HG02852 (cell line): ENCODE data around the gene EFNB3.

ENCODE experiments used
- ATAC-seq: cut with Tn5 transposase; IDR thresholded peaks from one replicate; pipeline ENCODE4 v1.9.1; 2021; ENCODE audit warnings: mild to moderate bottlenecking, moderate library complexity; ENCODE audit not compliant: unreplicated experiment

Gene EFNB3, protein sequence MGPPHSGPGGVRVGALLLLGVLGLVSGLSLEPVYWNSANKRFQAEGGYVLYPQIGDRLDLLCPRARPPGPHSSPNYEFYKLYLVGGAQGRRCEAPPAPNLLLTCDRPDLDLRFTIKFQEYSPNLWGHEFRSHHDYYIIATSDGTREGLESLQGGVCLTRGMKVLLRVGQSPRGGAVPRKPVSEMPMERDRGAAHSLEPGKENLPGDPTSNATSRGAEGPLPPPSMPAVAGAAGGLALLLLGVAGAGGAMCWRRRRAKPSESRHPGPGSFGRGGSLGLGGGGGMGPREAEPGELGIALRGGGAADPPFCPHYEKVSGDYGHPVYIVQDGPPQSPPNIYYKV

DNA sequence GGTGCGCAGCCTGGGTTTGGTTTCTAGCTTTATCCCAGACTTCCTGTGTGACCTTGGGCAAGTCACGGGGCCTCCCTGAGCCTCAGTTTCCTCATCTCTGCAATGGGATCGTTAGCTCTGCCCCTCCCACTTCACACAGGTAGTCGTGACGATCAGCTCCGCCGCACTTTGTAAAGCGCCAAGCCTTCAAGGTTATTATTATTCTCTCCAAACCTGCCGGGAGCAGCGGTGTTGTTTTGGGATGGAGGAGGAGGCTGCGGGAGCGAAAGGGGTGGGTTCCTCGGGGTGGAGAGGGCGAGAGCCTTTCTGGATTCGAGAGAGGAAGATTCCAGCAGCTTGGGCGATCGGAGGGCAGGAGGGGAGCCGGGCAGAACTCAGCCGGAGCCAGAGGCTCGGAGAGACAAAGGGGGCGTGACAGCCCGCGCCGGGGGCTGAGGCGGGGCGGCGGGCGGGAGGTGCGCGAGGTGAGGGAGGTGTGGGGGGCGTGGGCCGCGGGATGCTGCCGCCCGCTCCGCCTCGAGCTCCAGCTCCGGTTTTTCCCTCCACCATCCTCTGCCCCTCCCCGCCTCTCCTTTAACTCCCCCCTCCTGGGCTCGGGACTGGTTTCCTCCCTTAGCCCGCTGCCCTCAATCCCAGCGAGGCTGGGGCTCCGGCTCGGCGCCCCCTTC, at the start of gene EFNB3:
EFNB3 (plus strand) TSS at position 602 of the 668 bp plus-strand sequence. CDS start 397 bp downstream, outside the sequence.
- no peak for ATAC-seq

DNA sequence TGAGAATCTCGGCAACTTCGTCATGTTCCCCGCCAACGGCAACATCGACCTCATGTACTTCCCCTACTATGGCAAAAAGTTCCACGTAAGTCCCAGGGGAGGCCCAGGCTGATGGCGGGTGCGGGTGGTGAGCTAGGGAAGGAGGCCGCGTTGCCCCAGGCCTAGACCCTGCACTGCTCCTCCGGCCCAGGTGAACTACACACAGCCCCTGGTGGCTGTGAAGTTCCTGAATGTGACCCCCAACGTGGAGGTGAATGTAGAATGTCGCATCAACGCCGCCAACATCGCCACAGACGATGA, 49.5 kb upstream of the EFNB3 start:
- no peak for ATAC-seq

DNA sequence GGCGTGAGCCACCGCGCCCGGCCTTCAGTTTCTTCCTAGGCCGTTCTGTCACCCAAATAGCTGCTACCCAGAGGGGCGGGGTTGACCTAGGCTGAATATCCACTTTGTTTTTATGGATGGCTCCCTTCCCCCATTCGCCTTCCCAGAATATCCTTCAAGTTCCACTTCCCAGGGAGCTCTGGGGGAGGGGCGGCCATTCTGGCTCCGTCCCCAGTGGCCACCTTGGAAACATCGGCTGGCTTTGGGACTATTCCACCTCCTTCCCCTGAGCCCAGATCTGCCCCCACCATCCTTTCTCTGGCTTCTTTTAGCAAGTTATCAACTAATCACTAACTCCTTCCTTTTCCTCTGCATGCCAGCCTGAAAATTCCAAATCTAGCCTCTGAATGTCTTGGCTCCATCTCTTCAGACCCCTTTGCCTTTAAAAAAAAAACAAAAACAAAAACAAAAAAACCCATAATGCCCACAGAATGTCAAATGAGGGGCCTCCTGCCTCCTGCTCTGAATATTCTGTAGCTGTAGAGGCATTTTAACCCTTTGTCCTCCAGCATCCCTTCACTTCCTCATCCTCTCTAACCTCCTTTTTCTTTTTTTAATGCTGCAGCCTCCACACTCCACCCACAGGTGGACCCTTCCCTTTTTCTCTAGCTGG, 47.9 kb upstream of the EFNB3 start:
- no peak for ATAC-seq

DNA sequence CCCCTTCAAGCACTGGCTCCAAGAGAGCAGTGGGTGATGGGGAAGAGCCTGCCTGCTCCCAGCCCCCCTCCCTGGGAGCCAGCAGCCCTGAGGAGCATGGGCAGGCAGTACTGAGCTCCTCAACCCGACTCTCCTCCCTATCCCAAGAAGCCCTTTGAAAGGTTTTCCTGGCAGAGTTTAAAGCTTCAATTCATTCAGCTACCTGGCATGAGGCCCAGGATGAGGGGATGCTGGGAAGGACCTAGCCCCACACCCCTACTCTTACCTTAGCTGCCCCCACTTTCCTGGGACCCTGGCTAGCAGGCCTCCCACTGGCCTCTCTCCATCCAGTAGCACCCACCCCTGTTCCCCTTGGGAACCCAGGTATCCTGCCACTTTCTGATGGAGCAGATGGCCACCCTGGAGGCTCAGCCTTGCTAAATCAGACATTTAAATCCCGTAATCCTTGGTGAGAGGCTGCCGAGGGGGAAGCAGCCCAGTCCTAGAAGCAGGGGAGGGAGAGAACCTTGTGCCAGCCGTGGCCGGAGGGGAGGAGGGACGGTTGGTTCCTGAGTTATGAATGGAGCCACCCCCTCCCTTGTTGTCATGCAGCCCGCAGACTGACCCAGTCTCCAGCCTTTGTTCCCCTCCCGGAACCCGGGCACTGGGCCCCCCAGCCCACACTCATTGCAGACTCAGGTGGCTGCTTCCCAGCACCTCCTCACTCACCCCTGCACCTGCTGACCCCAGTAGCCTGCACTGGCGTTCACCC, 37.2 kb upstream of the EFNB3 start:
- ATAC-seq = no peak

DNA sequence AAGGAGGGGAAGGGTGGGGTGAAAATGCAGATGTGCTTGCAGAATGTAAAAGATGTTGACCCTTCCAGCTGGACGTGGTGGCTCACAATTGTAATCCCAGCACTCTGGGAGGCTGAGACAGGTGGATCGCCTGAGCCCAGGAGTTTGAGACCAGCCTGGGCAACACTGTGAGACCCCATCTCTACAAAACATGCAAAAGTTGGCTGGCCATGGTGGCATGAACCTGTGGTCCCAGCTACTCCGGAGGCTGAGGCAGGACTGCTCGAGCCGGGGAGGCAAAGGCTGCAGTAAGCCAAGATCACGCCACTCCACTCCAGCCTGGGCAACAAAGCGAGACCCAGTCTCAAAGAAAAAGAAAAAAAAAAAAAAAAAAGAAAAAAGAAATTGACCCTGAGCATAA, 36.5 kb upstream of the EFNB3 start:
- no peak for ATAC-seq

DNA sequence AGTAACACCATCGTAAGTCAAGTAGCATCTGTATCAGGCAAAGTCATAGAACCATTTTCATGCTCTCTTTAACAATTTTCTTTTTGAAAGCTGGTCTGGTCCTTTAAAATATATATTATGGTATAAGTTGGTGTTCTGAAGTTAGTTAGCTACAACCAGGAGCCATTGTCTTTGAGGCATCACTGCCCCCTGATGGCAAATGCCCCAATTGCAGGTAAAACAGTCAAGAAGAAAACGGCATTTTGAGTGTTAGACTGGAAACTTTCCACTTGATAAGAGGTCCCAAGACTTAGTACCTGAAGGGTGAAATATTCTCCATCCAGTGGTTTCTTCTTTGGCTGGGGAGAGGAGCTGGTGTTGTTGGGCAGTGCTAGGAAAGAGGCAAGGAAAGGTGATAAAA, 31.8 kb upstream of the EFNB3 start:
- ATAC-seq = no peak

DNA sequence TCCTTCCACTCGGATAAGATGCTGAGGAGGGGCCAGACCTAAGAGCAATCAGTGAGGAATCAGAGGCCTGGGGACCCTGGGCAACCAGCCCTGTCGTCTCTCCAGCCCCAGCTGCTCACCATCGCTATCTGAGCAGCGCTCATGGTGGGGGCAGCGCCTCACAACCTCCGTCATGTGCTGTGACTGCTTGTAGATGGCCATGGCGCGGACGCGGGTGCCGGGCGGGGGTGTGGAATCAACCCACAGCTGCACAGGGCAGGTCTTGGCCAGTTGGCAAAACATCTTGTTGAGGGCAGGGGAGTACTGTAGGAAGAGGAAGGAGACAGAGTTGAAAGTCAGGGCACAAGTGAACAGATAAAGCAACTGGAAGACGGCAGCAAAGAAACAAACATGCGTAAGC, 30.1 kb upstream of the EFNB3 start:
- no peak for ATAC-seq

DNA sequence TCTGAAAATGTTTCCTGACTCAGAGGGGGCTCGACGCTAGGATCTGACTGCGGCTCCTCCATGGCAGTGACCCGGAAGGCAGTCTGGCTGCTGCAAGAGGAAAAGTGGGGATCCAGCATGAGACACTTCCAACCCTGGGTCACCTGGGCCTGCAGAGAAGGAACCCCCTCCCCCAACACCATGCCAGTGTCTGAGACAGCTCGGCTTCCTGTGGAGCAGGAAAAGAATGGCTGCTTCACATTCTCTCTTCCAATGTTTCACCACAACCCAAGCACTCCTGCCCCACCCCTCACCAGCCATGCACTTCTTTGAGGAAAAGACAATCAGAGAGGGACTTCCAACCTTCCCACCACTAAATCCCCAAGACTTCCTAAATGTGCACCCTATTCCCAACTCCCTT, 28.5 kb upstream of the EFNB3 start:
- no peak for ATAC-seq

DNA sequence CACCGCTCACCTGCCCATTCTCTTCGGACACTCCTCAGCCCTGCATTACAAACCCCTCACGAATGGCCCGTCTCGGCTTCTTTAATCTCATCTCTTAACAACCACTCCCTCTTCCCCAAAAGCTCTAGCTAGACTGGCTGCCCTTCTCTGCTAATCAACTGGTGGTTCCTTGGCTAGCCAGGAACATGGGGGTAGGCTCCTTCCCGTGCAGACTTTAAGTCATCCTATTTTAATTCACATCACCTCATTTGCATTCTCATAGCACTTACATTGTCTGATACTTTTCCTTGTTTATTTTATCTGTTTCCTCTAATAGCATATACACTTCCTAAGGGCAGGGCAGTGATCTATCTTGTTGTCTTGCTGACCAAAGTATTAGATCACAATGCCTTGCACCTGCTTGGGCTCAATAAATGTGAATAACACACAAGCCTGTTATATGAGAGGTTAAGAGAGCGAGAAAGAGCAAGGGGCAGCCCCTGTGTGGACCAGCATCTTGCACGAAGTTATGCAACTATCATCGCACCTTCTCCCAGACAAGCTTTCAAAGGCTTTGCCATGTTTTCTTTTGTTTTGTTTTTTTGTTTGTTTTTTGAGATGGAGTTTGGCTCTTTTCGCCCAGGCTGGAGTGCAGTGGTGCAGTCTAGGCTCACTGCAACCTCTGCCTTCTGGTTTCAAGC, 27.5 kb upstream of the EFNB3 start:
- no peak for ATAC-seq

DNA sequence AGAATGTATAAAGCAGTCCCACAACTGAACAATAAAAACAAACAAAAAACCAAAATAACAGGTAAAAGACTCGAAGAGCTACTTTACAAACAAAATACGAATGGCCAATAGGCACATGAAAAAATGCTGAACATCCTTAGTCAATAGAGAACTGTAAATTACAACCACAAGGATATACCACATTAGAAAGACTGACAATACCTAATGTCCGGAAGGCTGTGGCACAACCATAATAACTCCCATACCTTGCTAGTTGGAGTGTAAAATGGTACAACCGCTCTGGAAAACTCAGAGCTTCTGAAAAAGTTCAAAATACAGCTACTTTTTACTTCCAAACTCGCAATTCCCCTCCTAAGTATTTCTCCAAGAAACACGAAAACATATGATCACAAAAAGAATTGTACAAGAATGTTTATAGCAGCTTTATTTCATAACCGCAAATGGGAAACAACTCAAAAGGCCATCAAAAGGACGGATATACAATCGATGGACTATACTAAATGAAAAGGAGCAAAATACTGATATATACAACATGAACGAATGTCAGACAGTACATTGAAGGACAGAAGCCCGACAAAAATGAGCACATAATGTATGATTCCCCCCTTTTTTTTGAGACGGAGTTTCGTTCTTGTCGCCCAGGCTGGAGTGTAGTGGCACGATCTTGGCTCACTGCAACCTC, 20.0 kb upstream of the EFNB3 start:
- no peak for ATAC-seq

DNA sequence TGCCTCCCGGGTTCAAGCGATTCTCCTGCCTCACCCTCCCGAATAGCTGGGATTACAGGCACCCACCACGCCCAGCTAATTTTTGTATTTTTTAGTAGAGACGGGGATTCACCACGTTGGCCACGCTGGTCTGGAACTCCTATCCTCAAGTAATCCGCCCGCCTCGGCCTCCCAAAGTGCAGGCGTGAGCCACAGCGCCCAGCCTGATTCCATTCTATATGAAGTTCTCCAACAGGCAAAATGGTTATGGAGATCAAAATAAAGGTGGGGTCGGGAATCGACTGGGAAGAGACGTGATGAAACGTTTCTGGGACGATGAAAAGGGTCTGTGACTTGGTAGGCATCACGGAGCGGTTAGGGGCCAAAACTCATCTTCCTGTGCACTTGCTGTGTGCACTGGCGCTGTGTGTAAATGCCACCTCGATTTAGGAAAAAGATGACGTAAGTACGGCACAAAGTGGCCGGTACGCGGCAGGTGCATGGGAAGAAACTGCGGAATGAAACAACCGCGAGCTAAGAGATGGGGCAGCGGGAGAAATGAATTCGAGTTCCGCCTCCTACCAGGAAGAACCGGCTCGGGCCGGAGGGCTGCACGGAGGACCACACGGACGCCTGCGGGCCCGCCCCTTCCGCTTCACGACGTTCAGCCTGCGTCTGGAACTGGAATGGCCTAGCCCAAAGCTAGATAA, 19.3 kb upstream of the EFNB3 start:
- peak; percentile 49 for ATAC-seq

DNA sequence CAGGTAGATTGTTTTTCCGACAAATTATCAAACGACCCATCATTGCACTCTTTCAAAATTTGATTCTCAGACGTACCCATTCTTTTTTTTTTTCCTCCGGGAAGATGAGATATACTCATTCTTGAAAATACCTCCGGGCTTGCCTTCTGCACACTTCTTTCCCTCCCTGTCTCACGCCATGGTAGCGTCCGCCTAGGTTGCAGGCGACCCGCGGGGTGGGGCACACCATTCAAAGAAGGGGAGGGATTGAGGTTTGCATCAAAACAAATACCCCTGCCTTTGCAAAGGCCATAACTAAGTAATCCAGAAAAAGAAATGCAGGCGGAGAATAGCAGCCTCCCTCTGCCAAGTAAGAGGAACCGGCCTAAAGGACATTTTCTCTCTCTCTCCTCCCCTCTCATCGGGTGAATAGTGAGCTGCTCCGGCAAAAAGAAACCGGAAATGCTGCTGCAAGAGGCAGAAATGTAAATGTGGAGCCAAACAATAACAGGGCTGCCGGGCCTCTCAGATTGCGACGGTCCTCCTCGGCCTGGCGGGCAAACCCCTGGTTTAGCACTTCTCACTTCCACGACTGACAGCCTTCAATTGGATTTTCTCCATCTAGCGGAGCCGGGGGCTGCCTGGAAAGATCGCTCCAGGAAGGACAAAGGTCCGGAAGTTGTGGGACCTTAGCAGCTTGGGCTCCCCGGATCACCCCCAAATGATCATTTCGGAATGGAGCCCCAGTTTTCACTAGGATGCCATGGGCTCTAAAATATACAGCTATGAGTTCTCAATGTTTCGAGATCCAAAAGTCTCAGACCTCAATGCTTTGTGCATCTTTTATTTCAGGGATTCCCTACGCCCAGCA, 18.6 kb upstream of the EFNB3 start:
- peak; percentile 54 for ATAC-seq

DNA sequence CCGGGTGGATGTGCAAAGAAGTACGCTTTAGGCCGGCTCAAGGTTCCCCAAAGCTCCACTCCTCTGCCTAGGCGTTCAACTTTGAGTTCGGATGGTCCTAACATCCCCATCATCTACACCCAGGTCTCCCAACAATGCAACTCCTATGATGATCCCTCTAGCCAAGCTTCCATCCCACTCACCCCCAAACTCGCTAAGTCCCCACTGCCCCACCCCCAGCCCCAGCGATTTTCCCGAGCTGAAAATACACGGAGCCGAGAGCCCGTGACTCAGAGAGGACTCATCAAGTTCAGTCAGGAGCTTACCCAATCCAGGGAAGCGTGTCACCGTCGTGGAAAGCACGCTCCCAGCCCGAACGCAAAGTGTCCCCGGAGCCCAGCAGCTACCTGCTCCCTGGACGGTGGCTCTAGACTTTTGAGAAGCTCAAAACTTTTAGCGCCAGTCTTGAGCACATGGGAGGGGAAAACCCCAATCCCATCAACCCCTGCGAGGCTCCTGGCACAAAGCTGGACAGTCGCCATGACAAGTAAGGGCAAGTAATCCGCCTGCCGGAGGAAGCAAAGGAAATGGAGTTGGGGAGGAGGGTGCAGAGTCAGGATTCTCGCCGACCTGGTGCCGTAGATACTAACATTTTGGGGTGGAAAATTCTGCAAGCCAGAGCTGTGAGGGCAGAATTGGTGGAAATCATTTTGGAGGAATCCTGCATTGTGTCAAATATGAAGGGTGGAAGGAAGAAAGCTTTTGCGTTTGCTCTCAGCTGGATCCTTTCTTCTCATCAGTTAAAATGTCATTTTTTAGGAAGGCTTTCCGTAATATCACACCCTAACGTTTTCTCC, 17.7 kb upstream of the EFNB3 start, which contains the start of gene TP53:
TP53 (minus strand) TSS at position 419 of the 836 bp plus-strand sequence. CDS start 10,896 bp downstream, outside the sequence.
- ATAC-seq = no peak

DNA sequence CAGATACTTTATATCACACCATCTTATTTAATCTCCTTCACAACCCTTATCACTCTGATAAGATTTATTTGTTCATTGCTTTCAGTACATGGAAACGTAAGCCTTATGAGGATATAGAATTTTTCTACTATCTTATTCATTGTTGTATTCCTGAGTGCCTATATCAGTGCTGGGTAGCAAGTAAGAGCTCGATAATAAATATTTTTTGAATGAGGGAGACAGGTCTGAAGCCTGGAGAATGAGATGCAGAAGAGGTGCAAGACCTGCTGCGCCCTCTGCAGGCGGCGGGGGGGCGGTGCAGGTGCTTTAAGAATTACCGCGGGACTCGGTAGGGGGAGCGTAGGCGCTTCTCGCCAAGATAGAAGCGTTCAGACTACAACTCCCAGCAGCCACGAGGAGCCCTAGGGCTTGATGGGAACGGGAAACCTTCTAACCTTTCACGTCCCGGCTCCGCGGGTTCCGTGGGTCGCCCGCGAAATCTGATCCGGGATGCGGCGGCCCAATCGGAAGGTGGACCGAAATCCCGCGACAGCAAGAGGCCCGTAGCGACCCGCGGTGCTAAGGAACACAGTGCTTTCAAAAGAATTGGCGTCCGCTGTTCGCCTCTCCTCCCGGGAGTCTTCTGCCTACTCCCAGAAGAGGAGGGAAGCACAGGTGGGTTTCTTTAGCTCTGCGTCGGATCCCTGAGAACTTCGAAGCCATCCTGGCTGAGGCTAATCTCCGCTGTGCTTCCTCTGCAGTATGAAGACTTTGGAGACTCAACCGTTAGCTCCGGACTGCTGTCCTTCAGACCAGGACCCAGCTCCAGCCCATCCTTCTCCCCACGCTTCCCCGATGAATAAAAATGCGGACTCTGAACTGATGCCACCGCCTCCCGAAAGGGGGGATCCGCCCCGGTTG, 16.8 kb upstream of the EFNB3 start, which contains the start of gene WRAP53:
WRAP53 (plus strand) TSS at position 570 of the 900 bp plus-strand sequence; CDS start at position 742, 172 bp downstream.
- ATAC-seq = peak; percentile 76

DNA sequence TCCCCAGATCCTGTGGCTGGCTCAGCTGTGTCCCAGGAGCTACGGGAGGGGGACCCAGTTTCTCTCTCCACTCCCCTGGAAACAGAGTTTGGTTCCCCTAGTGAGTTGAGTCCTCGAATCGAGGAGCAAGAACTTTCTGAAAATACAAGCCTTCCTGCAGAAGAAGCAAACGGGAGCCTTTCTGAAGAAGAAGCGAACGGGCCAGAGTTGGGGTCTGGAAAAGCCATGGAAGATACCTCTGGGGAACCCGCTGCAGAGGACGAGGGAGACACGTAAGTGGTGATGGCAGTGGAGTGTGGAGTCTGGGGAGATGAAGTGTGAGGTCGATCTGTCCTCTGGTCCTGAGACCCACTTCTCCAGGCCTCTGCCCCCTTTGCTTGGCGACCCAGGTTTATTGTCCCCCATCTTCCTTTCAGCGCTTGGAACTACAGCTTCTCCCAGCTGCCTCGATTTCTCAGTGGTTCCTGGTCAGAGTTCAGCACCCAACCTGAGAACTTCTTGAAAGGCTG, 16.1 kb upstream of the EFNB3 start:
- no peak for ATAC-seq

DNA sequence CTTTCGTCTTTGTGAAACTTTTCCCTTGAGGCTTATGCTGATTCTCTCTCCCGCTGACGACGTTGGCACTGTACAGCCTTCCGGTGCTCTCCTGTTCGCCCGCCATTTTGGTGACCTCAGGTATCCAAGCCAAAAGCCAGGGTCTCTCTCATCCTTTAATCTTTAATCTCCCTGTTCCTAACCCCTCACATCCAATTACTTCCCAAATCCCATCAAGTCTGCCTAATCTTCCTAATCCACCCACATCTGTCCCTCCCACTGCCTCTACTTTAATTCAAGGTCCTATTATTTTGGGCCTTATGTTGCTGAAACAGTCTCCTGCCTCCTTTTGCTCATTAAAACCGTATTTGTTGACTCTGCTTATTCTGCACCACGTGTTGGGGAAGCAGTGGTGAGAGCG, 9.4 kb upstream of the EFNB3 start:
- ATAC-seq = no peak
